GM19238 (cell line): Measurements from ENCODE around the gene DENND1A.

Experiments
- DNase-seq: peaks from one replicate; pipeline ENCODE4 v3.0.0; 2011; ENCODE audit warnings: low spot score; ENCODE audit not compliant: insufficient read length

The DENND1A gene

DNA sequence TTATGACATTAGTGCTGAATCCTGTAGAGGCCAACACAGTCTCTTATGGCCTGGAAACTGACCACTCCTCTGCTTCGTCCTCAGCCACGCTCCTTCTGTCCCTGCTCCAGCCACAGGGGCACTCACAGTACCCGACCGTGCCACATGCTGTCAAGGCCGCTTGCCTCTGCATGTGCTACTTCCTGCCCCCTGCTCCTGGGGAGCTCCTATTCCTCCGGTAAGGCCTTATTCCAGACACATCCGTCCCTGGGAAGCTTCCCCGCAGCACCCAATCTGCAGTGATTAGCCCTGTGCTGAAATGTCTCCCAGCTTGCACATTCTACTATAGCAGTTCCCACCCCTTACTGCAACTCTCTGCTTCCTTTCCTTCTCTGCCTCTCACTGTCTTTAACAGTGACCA is 386.4 kb downstream of the DENND1A start:
- no peak for DNase-seq

DNA sequence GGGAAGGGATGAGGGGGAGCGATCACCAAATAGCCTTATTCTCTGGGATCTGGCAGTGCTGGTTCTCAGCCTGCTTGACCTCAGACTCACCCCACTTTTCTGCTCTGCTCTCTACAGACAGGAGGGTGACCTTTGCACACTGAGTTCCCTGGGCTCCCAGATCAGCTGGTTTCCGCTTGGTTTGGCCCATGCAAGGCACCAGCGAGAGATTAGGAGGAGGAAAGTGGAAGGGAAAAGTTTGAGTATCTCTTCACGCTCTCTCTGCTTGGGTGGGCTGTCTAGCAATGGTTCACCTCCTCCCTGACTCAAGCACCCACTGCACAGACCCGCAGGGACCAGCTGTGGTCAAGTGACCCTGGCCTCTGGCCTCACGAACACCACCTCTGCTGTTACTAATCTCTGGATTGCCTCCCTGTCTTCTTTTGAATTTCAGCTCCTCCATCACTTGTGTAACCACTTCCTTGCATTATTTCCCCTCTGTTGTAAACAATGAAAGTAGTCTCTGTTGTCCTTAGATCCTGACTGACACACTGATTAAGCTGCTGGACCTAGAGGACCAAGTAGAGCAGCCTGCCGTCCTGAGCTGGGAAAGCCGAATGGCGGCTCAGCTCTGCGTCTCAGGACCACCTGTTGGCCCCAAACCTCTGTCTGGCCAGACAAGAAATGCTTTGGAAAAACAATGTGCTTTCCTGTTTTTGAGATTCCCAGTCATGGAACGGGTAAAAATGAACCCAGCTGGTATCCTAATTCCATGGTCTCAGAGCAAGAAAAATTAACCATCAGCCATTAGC is 387.3 kb downstream of the DENND1A start:
- no peak for DNase-seq

DNA sequence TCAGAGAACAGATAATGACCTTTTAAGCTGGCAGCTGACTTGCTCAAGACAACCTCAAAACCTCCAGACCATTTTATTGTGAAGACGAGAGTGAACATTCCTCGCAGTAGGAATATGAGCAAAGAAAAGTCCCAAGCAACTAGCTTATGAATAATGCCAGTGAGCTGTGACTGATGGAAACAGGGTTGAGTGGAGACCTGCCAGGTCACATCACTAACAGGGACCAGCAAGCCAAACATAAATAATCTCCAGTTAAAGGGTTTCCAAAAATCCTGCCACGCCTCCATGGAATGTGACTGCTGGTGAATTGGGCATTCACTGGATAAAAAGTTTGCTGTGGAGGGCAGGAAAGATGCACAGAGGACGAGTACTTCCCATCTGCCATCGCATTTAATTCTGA is 388.5 kb downstream of the DENND1A start:
- DNase-seq: no peak

DNA sequence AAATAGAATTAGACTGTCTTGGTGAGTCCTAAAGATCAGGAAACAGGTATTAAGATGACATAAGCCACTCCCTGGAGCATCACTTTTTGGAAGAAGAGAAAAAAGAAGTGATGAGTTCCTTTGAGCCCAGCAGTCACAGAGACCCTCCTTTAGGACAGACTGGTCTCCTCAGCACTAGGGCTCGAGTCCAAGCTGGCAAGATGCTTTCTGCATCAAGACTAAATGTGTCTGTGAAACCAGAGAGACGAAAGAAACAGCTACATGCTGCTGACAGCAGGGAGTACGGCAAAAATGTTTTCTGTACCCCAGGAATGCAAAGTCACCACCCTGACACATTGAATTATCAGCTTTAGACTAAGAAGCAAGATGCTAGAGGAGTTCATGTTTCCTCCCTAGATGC is 389.5 kb downstream of the DENND1A start:
- DNase-seq: no peak

DNA sequence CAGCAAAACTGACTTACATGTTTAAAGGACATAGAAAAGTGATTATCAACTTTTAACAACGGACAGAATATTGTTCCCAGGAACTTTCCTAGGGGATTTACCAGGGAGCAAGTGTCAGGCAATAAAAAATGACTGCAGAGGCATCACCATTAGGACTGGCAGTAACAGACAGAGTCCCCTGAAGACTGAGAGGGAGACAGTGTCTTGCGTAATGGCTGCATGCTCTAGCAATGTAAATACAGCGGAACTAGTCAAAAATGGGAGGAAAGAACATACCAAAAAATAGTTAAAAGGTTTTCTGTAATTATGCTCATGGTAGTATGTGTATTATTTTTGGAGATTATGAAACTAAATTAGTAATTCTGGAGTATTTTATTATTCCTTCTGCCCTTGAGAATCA is 392.1 kb downstream of the DENND1A start:
- DNase-seq: no peak

DNA sequence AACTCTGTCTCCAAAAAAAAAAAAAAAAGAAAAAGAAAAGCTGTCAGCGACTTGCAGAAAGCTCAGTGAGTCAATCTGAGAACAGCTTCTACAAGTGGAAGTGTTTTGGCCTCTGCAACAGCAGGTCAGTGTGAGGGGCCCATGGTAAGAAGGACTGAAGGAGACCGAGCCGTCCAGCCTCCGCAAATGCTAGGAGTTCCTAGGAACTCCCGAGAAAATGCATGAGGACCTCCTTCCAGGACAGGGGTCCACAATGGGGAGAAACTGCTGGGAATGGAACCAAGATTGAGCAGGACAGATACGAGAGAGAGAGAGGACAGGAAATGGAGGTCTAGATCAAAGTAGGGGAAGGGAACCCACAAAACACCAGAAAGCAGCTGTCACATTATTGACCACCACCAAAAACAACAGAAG is 393.5 kb downstream of the DENND1A start:
- DNase-seq: no peak

DNA sequence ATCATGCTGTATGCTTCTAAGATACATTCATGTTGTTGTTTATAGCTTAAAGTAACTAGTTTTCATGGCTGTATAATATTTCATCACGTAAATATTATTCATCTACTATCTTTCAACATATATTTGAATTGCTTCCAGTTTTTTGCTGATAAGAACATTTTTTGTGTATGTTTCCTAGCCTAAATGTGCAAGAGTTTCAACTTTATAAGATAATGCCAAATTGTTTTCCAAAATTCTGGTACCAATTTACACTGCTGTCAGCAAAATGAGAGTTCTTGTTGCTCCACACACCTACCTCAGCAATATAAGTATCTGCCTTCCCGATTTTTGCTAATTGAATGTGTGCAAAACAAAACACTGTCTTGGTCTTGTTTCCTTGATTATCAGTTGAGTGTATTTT is 395.6 kb downstream of the DENND1A start:
- no peak for DNase-seq

DNA sequence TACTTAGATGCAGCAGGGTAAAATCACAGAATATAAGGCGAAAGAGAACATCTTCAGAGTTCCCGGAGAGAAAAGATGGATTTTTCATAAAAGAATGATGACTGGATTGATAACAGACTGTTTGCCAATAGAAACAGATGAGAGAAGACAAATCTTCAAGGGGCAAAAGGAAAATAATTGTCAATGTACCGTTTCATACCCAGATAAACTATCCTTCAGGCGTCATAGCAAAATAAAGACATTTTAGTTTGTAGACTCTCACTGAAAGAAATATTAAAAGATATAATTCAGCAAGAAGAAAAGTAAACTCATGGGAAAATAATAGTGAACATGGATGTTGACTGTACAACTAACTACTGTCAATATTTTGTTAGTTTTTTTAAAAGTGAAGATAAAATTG is 399.7 kb downstream of the DENND1A start:
- DNase-seq: no peak

DNA sequence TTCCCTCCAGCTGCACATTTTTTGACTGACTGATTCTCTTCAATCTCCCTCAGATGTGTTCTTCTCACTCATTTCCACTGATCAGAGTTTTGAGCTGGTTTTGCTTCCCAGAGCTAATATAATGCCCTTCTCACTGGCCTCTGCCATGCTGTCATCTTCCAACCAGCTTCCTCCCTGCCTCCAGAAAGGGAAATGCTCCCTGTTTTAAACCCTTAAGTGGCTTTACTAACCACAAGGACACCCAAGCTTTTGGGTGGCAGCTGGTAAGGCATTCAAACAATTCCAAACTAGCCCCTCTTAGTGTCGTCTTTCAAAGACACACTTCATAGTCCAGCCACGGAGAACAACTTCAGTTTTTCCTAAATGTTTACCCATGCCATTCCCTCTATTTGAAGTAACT is 401.4 kb downstream of the DENND1A start:
- DNase-seq: no peak

DNA sequence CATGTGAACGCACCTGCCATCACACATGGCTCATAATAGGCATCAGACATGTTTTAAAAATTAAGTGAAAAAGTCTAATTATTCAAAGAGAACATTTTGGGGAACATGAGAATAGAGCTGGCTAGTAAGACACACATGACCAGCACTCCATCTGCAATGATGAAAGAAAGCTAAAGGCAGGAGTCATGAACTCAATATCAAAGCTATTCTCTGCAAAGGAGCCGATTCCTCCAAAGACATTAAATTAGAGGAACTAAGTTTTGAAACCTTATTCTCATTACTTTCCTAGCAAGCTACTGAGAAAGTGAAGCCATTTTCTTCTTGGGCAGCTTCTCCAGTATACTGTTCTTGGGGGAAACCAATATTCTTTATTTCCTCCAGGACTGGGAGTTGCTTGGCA is 401.9 kb downstream of the DENND1A start:
- no peak for DNase-seq

DNA sequence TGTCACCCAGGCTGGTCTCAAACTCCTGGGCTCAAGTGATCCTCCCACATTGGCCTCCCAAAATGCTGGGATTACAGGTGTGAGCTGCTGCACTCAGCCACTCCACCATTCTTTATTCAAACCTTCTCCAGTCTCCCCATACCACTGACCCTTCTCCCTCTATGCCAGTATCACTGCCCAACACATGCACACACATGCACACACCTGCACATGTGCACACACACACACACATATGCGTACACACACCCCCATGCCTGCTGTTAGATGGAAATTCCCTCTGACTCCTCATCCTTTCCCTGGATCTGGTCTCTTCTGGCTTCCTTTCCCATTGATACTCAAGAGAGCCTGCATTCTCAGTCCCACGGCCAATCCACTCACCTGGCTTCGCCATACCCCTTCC is 404.0 kb downstream of the DENND1A start:
- no peak for DNase-seq

DNA sequence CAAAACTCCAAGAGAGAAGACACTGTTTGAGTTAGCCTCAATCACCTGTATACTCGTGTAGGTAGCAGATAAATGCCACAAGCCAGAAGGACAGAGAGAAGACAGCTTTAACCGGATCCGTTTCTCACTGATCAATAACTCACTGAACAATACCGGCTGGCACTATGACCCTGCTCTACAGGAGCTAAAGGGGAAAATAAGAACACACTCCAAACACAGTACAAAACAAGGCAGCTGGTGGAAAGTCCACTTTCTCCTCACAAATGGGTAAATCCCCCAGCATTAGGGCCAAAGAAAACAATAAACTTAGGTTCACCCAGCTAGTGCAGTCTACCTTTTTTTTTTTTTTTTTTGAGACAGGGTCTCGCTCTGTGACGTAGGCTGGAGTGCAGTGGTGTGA is 404.5 kb downstream of the DENND1A start:
- DNase-seq: no peak

DNA sequence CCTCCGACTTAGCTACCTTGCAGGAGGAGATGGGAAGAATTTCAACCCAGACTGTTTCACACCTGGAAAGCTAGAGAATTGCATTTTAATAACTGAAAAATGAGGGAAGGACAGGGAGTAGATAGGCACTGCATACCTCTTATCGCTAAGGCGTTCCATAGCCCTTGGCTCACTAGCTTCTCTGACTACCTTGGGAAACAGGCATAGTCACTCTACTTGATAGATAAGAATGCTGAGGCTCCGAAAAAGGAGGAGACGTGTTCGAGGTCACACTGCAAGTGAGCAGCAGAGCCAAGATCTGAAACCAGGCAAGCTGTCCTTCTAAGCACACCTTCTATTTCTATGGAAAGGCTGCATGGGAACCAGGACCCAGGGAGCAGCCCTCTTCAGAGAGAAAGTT is 405.1 kb downstream of the DENND1A start:
- no peak for DNase-seq

DNA sequence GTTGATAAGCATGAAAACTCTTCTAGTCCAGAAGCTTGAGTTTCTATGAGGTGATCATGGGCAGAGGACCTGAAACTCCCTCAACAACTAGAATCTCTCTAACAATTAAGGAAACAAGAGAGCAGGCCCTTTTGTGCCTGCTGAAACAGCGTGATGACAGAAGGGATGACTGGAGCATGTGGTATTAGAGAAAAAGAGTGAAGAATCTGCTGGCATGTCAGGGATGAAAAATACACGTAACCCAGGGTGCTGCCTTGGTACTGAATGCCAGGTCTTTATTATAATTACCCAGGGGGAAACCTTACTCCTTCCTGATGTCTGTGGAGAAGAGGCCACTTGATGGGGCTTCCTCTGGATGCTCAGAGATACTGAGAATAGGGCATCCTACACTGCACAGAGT is 406.1 kb downstream of the DENND1A start:
- DNase-seq: no peak

DNA sequence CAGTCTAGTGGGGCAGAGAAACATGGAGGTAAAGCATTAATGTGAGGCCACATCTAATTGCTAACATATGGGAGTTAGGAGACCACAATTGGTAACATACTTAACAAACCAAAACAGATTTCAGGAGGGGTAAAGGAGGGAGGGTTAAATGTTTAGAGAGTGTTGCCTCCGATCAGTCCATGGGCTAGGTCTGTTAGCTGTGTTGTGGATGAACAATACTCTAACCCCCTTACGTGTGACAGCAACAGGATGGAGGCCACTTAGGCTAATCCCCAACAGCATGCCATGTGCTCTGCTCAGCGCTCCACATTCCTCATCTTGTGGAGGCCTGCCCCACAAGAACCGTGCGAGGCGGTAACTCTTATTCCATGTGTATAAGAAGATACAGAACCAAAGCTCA is 406.9 kb downstream of the DENND1A start:
- no peak for DNase-seq

DNA sequence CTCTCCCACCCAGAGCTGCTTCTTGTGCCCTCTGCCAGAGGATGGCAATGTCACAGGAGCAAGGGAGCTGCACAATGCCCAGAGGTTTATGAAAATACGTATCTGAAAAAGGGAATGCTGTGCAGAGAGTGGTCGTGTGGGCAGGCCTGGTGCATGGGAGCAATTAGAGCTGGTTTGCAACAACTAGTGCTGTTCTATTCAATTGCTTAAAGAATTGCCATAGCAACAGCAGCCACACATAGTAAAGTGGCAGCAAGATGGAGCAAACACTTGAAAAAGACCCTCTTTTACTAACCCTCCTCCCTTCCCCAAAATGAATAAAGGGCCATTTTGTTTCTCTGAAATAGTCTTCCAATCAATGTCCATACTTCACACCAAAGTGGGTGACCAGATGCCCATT is 407.7 kb downstream of the DENND1A start:
- no peak for DNase-seq

DNA sequence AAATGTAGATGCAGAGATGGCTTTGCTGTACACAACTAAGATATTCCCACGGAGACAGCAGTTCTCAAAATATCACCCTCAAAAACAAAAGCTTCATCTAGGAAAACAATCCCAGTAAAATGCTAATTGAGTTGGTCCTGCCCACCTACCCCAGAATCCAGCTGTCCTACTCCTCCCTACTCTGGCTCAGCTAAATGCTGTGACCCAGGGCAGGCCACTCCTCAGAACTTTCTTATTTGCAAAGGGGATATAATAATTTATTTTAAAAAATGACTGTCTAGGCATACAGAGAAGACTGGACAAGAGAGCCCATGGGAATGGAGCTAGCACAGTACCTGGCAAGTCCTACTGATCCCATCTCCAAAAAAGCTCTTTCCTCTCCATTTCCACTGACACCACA is 411.6 kb downstream of the DENND1A start:
- no peak for DNase-seq

DNA sequence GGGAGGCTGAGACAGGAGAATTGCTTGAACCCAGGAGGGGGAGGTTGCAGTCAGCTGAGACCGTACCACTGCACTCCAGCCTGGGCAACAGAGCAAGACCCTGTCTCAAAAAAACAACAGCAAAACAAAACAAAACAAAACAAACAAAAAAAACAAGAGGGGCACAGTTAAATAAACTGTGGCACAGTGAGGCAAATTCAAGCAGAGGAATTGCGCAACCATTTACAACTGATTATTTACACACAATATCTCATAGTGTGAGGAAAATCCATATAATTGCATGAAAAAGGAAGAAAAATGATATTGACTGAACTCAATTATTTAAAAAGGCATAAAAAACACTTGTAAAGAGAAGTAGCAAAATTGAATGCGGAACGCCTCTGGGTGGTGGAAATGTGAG is 412.4 kb downstream of the DENND1A start:
- no peak for DNase-seq

DNA sequence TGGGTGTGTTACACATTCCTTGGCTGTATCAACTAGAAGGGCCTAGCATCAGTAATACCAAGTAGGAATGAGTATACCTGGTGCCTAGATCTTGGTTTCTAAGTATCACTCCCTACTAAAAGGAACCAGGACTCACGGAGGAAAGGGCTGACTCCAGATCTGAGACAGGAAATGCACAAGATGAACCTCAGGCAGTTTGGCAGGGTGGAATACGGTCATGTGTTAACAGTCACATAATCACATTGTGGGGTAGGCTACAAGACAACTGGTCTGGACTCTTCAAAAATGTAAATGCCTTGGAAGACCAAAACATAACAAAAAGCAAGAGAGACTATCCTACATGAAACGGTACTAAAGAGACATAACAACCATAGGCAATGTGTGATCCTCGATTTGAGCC is 415.2 kb downstream of the DENND1A start:
- no peak for DNase-seq

DNA sequence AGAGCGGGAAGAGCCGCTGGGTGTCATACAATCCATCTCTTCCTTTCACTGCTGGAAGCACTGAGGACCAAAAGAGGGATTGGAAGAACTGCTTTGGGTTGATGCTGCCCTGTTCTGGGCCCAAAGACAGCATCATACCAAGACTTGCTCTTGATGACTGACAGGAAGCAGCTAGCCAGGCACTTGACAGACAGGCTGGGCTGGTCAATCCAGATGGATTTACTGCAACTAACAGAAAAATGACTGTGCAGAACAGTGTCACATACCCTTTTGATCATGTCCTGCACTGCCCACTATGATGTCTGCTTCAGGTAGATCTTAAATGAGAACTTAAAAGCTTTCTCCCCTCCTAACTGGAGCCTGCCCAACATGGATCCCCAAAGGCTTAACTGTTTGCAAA is 416.4 kb downstream of the DENND1A start:
- no peak for DNase-seq

DNA sequence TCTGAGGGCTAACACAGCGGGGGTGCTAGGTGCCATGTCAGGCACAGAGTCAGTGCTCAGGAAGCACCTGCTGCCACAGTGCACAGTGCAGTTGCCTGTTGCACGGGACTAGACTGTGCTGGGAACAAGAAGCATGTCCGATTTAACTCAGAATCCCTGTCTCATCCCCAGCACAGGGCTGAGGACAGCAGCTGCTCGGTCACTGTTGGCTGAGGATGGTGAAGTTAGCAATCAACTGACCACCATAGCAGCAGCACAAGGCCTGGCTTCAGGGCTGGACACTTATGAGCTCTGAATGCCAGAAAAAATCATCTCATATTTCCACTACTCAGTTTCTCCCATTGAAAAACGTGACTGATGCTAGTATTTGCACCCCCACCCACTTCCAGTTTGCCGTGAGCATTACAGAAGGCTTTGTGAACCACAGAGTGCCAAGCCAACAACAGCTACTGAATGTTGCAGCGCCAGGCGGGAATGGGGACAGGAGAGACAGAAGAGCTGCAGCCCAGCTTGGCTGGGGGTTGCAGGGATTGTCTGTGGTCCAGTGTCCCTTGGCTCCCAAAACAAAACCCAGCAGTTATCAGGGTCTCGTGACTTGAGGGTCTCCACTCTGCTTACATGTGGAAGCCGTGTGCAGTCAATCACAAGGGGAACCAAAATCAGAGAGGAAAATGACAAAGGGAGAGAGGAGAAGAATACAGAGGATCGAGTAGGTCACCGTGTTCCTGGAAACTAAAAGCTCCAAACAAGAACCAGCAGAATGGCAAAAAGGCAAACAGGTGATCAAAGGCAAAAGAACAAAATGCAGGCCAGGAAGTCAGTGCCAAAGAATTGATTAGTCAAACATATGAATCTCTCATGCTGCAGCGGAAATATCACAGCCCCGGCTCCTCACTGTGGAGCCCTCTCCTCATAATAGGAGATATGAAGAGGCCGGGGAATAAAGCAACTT is 418.3 kb downstream of the DENND1A start:
- no peak for DNase-seq

DNA sequence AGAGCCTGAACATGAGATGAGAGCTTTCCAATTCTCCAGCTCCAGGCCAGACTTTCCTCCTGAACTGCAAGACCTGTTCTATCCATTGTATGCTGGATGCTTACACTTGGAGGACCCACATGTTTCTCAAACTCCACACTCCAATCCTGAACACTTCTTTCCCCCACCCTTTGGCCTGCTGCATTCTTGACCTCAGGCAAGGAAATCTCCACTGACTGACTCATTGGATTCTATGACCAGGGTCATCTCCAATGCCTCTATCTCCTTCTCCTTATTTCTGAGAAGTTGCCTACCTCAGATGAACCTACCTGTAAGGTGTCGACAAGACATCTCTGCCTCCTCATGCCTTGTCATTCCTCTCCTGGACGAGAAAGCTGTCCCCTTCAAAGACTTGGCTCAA is 420.3 kb downstream of the DENND1A start:
- no peak for DNase-seq

DNA sequence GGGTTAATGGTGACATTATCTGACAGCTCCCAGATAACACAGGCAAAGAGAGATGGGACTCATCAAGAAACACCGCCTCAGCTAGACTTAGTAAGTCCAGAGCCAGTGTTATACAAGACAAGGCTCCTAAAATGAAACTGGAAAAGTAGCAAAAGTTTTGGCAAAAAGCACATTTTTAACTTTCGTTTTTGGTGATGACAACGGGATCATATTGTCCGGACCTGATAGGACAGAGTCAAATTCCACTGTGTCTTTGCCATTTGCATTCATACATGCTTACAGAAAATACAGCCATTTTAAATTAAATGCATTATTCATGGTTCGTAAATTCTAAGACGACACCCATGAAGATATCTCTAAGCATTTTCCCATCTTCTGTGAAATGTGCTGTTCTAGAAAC is 421.9 kb downstream of the DENND1A start:
- DNase-seq: no peak
